ENCODE measurements around the gene CCSER1.

The CCSER1 gene

DNA sequence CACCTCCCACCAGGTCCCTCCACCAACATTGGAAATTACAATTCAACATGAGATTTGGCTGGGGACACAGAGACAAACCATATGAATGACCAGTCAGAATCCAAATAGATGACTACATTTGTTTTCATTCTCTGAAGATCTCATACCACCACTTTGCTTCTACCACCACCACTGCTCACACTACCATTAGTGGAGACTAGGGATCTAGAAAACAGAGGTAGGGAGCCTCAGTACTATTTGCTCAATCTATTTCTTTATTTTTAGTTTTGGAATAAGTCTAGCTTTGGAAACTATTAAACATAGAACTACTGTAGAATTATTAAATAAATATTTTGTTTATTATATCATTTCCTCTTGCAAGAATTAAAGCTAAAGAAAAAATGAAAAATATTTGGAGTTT, 727.9 kb downstream of the CCSER1 start:
- no peak for DNase-seq
- no peaks in the 10 kb centered on the region for H3K36me3 Mint-ChIP-seq (ENCODE audit: low read depth)
- no peak overlapping the region for H3K27ac Mint-ChIP-seq
- TF ChIP-seq, protein P1, sequence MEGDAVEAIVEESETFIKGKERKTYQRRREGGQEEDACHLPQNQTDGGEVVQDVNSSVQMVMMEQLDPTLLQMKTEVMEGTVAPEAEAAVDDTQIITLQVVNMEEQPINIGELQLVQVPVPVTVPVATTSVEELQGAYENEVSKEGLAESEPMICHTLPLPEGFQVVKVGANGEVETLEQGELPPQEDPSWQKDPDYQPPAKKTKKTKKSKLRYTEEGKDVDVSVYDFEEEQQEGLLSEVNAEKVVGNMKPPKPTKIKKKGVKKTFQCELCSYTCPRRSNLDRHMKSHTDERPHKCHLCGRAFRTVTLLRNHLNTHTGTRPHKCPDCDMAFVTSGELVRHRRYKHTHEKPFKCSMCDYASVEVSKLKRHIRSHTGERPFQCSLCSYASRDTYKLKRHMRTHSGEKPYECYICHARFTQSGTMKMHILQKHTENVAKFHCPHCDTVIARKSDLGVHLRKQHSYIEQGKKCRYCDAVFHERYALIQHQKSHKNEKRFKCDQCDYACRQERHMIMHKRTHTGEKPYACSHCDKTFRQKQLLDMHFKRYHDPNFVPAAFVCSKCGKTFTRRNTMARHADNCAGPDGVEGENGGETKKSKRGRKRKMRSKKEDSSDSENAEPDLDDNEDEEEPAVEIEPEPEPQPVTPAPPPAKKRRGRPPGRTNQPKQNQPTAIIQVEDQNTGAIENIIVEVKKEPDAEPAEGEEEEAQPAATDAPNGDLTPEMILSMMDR (IDR thresholded peaks at IDR 0.05) = no peak
- no peaks in the 10 kb centered on the region for H3K9me3 Mint-ChIP-seq
- H3K4me3 Mint-ChIP-seq = no peak overlapping the region
- H3K27me3 Mint-ChIP-seq (ENCODE audit: low read depth, poor library complexity) = no peaks in the 10 kb centered on the region
- H3K4me1 Mint-ChIP-seq = peaks cover 6% of the 10 kb centered on the region

DNA sequence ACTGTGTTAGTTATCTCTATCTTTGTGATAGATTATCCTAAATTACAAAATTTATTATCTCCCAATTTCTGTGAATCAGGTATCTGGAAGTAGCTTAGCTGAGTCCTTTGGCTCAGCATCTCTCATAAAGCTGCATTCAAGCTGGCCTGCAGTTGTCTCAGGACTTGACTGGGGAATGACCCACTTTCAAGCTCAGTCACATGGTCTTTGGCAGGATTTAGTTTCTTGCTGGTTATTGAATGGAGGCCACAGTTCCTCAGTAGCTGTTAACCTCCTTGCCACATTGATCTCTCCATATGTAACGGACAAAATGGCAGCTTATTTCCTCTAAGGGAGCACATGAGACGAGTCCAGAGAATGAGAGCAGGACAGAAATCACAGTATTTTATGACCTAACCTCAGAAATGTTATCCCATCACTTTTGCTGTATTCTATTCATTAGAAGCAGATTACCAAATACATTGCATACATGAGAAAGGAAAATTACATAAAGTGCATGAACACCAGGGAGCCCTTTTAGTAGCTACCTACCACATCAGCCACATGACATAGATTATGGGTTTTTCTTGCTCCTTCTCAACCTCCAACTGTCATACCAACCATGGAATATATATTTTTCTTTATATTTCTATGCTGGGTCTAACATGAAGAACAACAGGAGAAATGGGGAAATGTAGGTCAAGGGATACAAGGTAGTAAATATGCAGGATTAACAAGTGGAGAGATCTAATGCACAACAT, 730.1 kb downstream of the CCSER1 start:
- DNase-seq = no peak
- H3K4me3 Mint-ChIP-seq = no peak overlapping the region
- no peak overlapping the region for H3K27ac Mint-ChIP-seq
- H3K9me3 Mint-ChIP-seq = no peaks in the 10 kb centered on the region
- TF ChIP-seq, protein P1 (IDR thresholded peaks at IDR 0.05) = no peak
- no peaks in the 10 kb centered on the region for H3K36me3 Mint-ChIP-seq (ENCODE audit: low read depth)
- no peaks in the 10 kb centered on the region for H3K27me3 Mint-ChIP-seq (ENCODE audit: low read depth, poor library complexity)
- H3K4me1 Mint-ChIP-seq = peaks cover 4% of the 10 kb centered on the region

GRCh38 chr4:90875791-90876190, 748.6 kb downstream of the CCSER1 start:
- Mint-ChIP-seq H3K27ac (no peak overlapping the region), H3K4me3 (no peak overlapping the region), H3K27me3 (ENCODE audit: low read depth, poor library complexity) (peaks cover 4% of the 10 kb centered on the region), H3K36me3 (ENCODE audit: low read depth) (no peaks in the 10 kb centered on the region), H3K4me1 (no peaks in the 10 kb centered on the region), H3K9me3 (no peaks in the 10 kb centered on the region)
- TF ChIP-seq, protein P1 (IDR thresholded peaks at IDR 0.05) = no peak
- DNase-seq = no peak

DNA sequence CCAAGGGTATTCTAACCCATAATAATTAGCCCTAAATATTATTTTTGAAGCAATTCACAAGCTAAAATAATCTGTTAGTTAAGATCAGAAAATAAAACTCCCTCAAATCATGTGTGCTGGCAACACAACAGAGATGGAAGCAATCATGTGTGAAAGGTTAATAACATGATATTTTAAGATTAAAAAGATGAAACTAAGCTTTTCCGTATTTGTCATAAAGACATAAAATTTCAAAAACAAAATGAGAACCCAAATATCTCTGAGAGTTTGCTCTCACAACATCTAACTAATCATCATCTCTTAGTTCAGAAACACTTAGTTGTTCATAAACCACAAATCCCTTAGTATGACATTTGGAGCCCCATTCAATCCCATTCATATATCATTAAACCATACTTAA, 749.1 kb downstream of the CCSER1 start:
- H3K27ac Mint-ChIP-seq = no peak overlapping the region
- no peaks in the 10 kb centered on the region for H3K9me3 Mint-ChIP-seq
- H3K27me3 Mint-ChIP-seq (ENCODE audit: low read depth, poor library complexity) = peaks cover 4% of the 10 kb centered on the region
- no peaks in the 10 kb centered on the region for H3K4me1 Mint-ChIP-seq
- H3K4me3 Mint-ChIP-seq = no peak overlapping the region
- TF ChIP-seq, protein P1 (IDR thresholded peaks at IDR 0.05) = no peak
- no peaks in the 10 kb centered on the region for H3K36me3 Mint-ChIP-seq (ENCODE audit: low read depth)
- DNase-seq = no peak

DNA sequence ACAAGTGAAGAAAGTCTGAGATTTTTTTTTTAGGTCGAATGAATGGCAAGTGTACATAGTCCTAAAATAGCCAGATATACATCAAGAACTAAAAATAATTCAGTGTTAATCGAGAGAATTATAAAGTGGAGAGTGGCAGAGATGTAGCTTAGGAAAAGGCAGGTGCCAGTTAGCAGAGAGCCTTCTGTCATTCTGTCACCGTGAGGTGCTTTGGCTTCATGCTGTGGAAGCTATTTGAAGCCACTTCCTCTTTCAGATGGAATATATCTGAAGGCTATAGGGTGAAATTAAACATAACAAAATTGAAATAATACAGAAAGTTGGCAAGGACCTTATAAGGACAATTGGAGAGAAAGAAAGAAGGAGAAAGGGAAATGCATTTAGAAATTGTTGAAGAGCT, 756.3 kb downstream of the CCSER1 start:
- H3K4me3 Mint-ChIP-seq = no peak overlapping the region
- H3K36me3 Mint-ChIP-seq (ENCODE audit: low read depth) = no peaks in the 10 kb centered on the region
- no peaks in the 10 kb centered on the region for H3K9me3 Mint-ChIP-seq
- no peak overlapping the region for H3K27ac Mint-ChIP-seq
- H3K27me3 Mint-ChIP-seq (ENCODE audit: low read depth, poor library complexity) = no peaks in the 10 kb centered on the region
- H3K4me1 Mint-ChIP-seq = no peaks in the 10 kb centered on the region
- no peak for DNase-seq
- TF ChIP-seq, protein P1 (IDR thresholded peaks at IDR 0.05) = no peak

GRCh38 chr4:90888571-90888970, 761.4 kb downstream of the CCSER1 start:
- no peak overlapping the region for H3K4me3 Mint-ChIP-seq
- H3K27ac Mint-ChIP-seq = no peak overlapping the region
- DNase-seq = no peak
- H3K4me1 Mint-ChIP-seq = no peaks in the 10 kb centered on the region
- no peaks in the 10 kb centered on the region for H3K9me3 Mint-ChIP-seq
- TF ChIP-seq, protein P1 (IDR thresholded peaks at IDR 0.05) = no peak
- H3K36me3 Mint-ChIP-seq (ENCODE audit: low read depth) = no peaks in the 10 kb centered on the region
- no peaks in the 10 kb centered on the region for H3K27me3 Mint-ChIP-seq (ENCODE audit: low read depth, poor library complexity)

Measured in nephron progenitor cell (in vitro differentiated cells).